Mesenchymal stem cell (in vitro differentiated cells and primary cell): ENCODE measurements around the gene MEOX1.

Experiments
- DNase-seq: peaks from one replicate; pipeline ENCODE4 v3.0.0-alpha.2; 2013
- H2AFZ ChIP-seq: one replicate; pipeline ENCODE4 v1.6.1; 2013; ENCODE audit warnings: low read depth, mild to moderate bottlenecking, control low read depth, inconsistent platforms, low read length, moderate library complexity
- H2AK5ac ChIP-seq: 2 replicates; pipeline ENCODE4 v1.6.1; 2013; ENCODE audit warnings: low read length, moderate library complexity, mild to moderate bottlenecking, inconsistent platforms; ENCODE audit not compliant: severe bottlenecking
- H2BK120ac ChIP-seq: one replicate; pipeline ENCODE4 v1.6.1; 2013; ENCODE audit warnings: low read depth, mild to moderate bottlenecking, inconsistent platforms, low read length, moderate library complexity
- H2BK12ac ChIP-seq, 2 experiments: one replicate each; pipeline ENCODE4 v1.6.1; 2013; ENCODE audit warnings: inconsistent platforms in 2 of 2, low read length in 2 of 2, mild to moderate bottlenecking in 2 of 2, moderate library complexity in 2 of 2, control low read depth in 1 of 2
- H2BK15ac ChIP-seq: one replicate; pipeline ENCODE4 v1.6.1; 2013; ENCODE audit warnings: mild to moderate bottlenecking, low read depth, inconsistent platforms; ENCODE audit not compliant: poor library complexity, severe bottlenecking
- H2BK5ac ChIP-seq: 2 replicates; pipeline ENCODE4 v1.6.1; 2013; ENCODE audit warnings: low read depth, mild to moderate bottlenecking, low read length, control low read depth, inconsistent platforms; ENCODE audit not compliant: poor library complexity, severe bottlenecking
- H3K14ac ChIP-seq, 2 experiments: one replicate each; pipeline ENCODE4 v1.6.1; 2013; ENCODE audit warnings: inconsistent platforms in 2 of 2, low read length in 2 of 2, control low read depth in 1 of 2, mild to moderate bottlenecking in 1 of 2, moderate library complexity in 1 of 2
- H3K18ac ChIP-seq, 2 experiments: one replicate each; pipeline ENCODE4 v1.6.1; 2013; ENCODE audit warnings: inconsistent platforms in 2 of 2, low read length in 2 of 2, control low read depth in 1 of 2, low read depth in 1 of 2, mild to moderate bottlenecking in 1 of 2
- H3K23ac ChIP-seq, 2 experiments: one replicate each; pipeline ENCODE4 v1.6.1; 2013; ENCODE audit warnings: inconsistent platforms in 2 of 2, low read length in 2 of 2, mild to moderate bottlenecking in 2 of 2, moderate library complexity in 2 of 2, control low read depth in 1 of 2
- H3K27ac ChIP-seq: 2 replicates; pipeline ENCODE4 v1.5.1; 2013; ENCODE audit warnings: mild to moderate bottlenecking, moderate library complexity, low read length, control low read depth, inconsistent platforms; ENCODE audit not compliant: poor library complexity, severe bottlenecking
- H3K27me3 ChIP-seq, 2 experiments: 2 replicates each; pipeline versions ENCODE4 v1.6.1 to v1.7.0; 2013; ENCODE audit warnings: low read length in 2 of 2, mild to moderate bottlenecking in 2 of 2, moderate library complexity in 2 of 2, control low read depth in 1 of 2, inconsistent platforms in 1 of 2; ENCODE audit not compliant: control insufficient read depth in 1 of 2, insufficient read depth in 1 of 2
- H3K36me3 ChIP-seq, 2 experiments: 2 replicates each; pipeline versions ENCODE4 v1.6.1 to v1.7.0; 2013; ENCODE audit warnings: low read length in 2 of 2, control low read depth in 1 of 2, inconsistent platforms in 1 of 2, low read depth in 1 of 2, mild to moderate bottlenecking in 1 of 2; ENCODE audit not compliant: insufficient read depth in 2 of 2, control insufficient read depth in 1 of 2
- H3K4ac ChIP-seq, 2 experiments: one replicate each; pipeline ENCODE4 v1.6.1; 2013; ENCODE audit warnings: inconsistent platforms in 2 of 2, low read length in 2 of 2, mild to moderate bottlenecking in 2 of 2, moderate library complexity in 2 of 2, control low read depth in 1 of 2, low read depth in 1 of 2
- H3K4me1 ChIP-seq: 2 replicates; pipeline ENCODE4 v1.6.1; 2013; ENCODE audit warnings: low read depth, low read length, control low read depth; ENCODE audit not compliant: control insufficient read depth, insufficient read depth
- H3K4me2 ChIP-seq: 2 replicates; pipeline ENCODE4 v1.6.1; 2013; ENCODE audit warnings: low read length, mild to moderate bottlenecking, inconsistent platforms; ENCODE audit not compliant: poor library complexity, severe bottlenecking
- H3K4me3 ChIP-seq, 2 experiments: 2 replicates each; pipeline versions ENCODE4 v1.5.1 to v1.7.0; 2013; ENCODE audit warnings: low read length in 2 of 2, mild to moderate bottlenecking in 2 of 2, control low read depth in 1 of 2, low read depth in 1 of 2; ENCODE audit not compliant: insufficient read depth in 1 of 2
- H3K79me1 ChIP-seq: replicated peaks from 2 replicates; pipeline ENCODE4 v1.6.1; 2013; ENCODE audit warnings: mild to moderate bottlenecking, control low read depth, low read length, inconsistent platforms; ENCODE audit not compliant: poor library complexity, severe bottlenecking
- H3K9ac ChIP-seq: 2 replicates; pipeline ENCODE4 v1.7.0; 2013; ENCODE audit warnings: mild to moderate bottlenecking, low read length, moderate library complexity
- H3K9me3 ChIP-seq: 2 replicates; pipeline ENCODE4 v1.7.0; 2013; ENCODE audit warnings: mild to moderate bottlenecking, low read length; ENCODE audit not compliant: control insufficient read depth
- H4K8ac ChIP-seq: one replicate; pipeline ENCODE4 v1.6.1; 2013; ENCODE audit warnings: inconsistent platforms, mild to moderate bottlenecking, low read length, moderate library complexity
- H4K91ac ChIP-seq: one replicate; pipeline ENCODE4 v1.6.1; 2013; ENCODE audit warnings: mild to moderate bottlenecking, low read length, inconsistent platforms
- WGBS: methylation state at CpG from one replicate; pipeline ENCODE4 v1.1.7; 2013; ENCODE audit warnings: mixed read lengths; 5-methylcytosine and 5-hydroxymethylcytosine counted together

Gene MEOX1

GRCh38 chr17:43626023-43626422 lies 35.7 kb downstream of the MEOX1 start:
- no peak overlapping the region for H3K4me2 ChIP-seq
- no peak overlapping the region for H3K9ac ChIP-seq
- H2AFZ ChIP-seq: no peak overlapping the region
- H2BK5ac ChIP-seq: no peak overlapping the region
- no peak for DNase-seq
- H2BK15ac ChIP-seq: no peak overlapping the region
- H3K18ac ChIP-seq: no peak overlapping the region
- H3K4ac ChIP-seq: no peak overlapping the region
- H3K27me3 ChIP-seq: peaks cover 31 to 64% of the 10 kb centered on the region in 2 experiments
- no peaks in the 10 kb centered on the region for H3K9me3 ChIP-seq
- no peak overlapping the region for H4K8ac ChIP-seq
- H3K27ac ChIP-seq: no peak overlapping the region
- no peaks in the 10 kb centered on the region for H3K36me3 ChIP-seq
- no peak overlapping the region for H3K4me3 ChIP-seq
- 100% methylated on average over 1 of the region's 3 CpGs for WGBS
- H3K4me1 ChIP-seq: no peaks in the 10 kb centered on the region
- H2BK120ac ChIP-seq: no peak overlapping the region
- no peak overlapping the region for H2AK5ac ChIP-seq
- no peaks in the 10 kb centered on the region for H3K79me1 ChIP-seq
- no peak overlapping the region for H4K91ac ChIP-seq
- H3K14ac ChIP-seq: no peak overlapping the region
- no peak overlapping the region for H2BK12ac ChIP-seq
- H3K23ac ChIP-seq: no peak overlapping the region

GRCh38 chr17:43625606-43626005 lies 36.1 kb downstream of the MEOX1 start:
- no peak overlapping the region for H4K91ac ChIP-seq
- peaks cover 29 to 60% of the 10 kb centered on the region in 2 experiments for H3K27me3 ChIP-seq
- H3K14ac ChIP-seq: no peak overlapping the region
- H3K9me3 ChIP-seq: no peaks in the 10 kb centered on the region
- H3K23ac ChIP-seq: no peak overlapping the region
- no peak overlapping the region for H4K8ac ChIP-seq
- no peak overlapping the region for H2BK12ac ChIP-seq
- H2AK5ac ChIP-seq: no peak overlapping the region
- H3K36me3 ChIP-seq: no peaks in the 10 kb centered on the region
- no peaks in the 10 kb centered on the region for H3K4me1 ChIP-seq
- no peak overlapping the region for H3K9ac ChIP-seq
- no peak overlapping the region for H2BK5ac ChIP-seq
- H3K4ac ChIP-seq: no peak overlapping the region
- no peak overlapping the region for H3K4me3 ChIP-seq
- no peaks in the 10 kb centered on the region for H3K79me1 ChIP-seq
- H3K4me2 ChIP-seq: no peak overlapping the region
- H3K18ac ChIP-seq: no peak overlapping the region
- no peak for DNase-seq
- no peak overlapping the region for H2BK15ac ChIP-seq
- H2BK120ac ChIP-seq: no peak overlapping the region
- H3K27ac ChIP-seq: no peak overlapping the region
- no peak overlapping the region for H2AFZ ChIP-seq

- H2AK5ac ChIP-seq: no peak overlapping the region
- H3K4ac ChIP-seq: no peak overlapping the region
- no peak overlapping the region for H3K4me2 ChIP-seq
- H3K27me3 ChIP-seq: peaks cover 0 to 41% of the 10 kb centered on the region in 2 experiments
- H3K79me1 ChIP-seq: no peaks in the 10 kb centered on the region
- H3K27ac ChIP-seq: no peak overlapping the region
- DNase-seq: no peak
- H3K9me3 ChIP-seq: no peaks in the 10 kb centered on the region
- no peaks in the 10 kb centered on the region for H3K4me1 ChIP-seq
- no peak overlapping the region for H4K8ac ChIP-seq
- H4K91ac ChIP-seq: no peak overlapping the region
- no peak overlapping the region for H3K23ac ChIP-seq
- H2BK5ac ChIP-seq: no peak overlapping the region
- no peak overlapping the region for H2AFZ ChIP-seq
- H3K18ac ChIP-seq: no peak overlapping the region
- no peaks in the 10 kb centered on the region for H3K36me3 ChIP-seq
- no peak overlapping the region for H2BK15ac ChIP-seq
- no peak overlapping the region for H3K4me3 ChIP-seq
- H3K14ac ChIP-seq: no peak overlapping the region
- H3K9ac ChIP-seq: no peak overlapping the region
- 77% methylated on average over 2 of the region's 2 CpGs for WGBS
- H2BK12ac ChIP-seq: no peak overlapping the region
- no peak overlapping the region for H2BK120ac ChIP-seq
Observed at GRCh38 chr17:43620581-43620980, 41.1 kb downstream of the MEOX1 start.

GRCh38 chr17:43620147-43620546 lies 41.6 kb downstream of the MEOX1 start:
- Histone ChIP-seq H3K18ac (no peak overlapping the region), H3K4me1 (peaks cover 2% of the 10 kb centered on the region), H3K27me3 (peaks cover 0 to 45% of the 10 kb centered on the region in 2 experiments), H2BK120ac (no peak overlapping the region), H3K4ac (no peak overlapping the region), H2AFZ (no peak overlapping the region), H2BK12ac (no peak overlapping the region), H3K36me3 (no peaks in the 10 kb centered on the region), H3K9ac (no peak overlapping the region), H4K91ac (no peak overlapping the region), H3K4me2 (no peak overlapping the region), H3K27ac (no peak overlapping the region), H2BK15ac (no peak overlapping the region), H3K79me1 (no peaks in the 10 kb centered on the region), H4K8ac (no peak overlapping the region), H3K14ac (no peak overlapping the region), H3K4me3 (no peak overlapping the region), H3K23ac (no peak overlapping the region), H2BK5ac (no peak overlapping the region), H3K9me3 (no peaks in the 10 kb centered on the region), H2AK5ac (no peak overlapping the region)
- no peak for DNase-seq
- WGBS: 86% methylated on average over 8 of the region's 9 CpGs
